OCI-LY7 (cell line): Measurements from ENCODE around the gene ACSF2. TPM values are rescaled to one million over a fixed set of nuclear protein-coding genes. Genes with fewer than 3 reads are reported as not detected.

Source experiments
- BruUV-seq: library from RNA; stranded (reverse); fragments of 400-500 nt; replicated peaks from 2 replicates; lab custom pipeline; 2021; lab: Mats Ljungman, UMichigan
- CTCF ChIA-PET: fragments of 300-600 bp; sonication (Branson Sonifier 250); formaldehyde crosslinking; loops from one replicate; lab custom pipeline; 2022; ENCODE audit warnings: antibody characterized with exemption; ENCODE audit not compliant: unreplicated experiment; lab: Charles Lee
- POLR2A ChIA-PET: fragments of 300-600 bp; sonication (Branson Sonifier 250); formaldehyde crosslinking; loops from one replicate; lab custom pipeline; 2022; ENCODE audit warnings: antibody characterized with exemption; lab: Charles Lee
- DNase-seq: peaks from one replicate; pipeline ENCODE4 v3.0.0-alpha.2; 2015; ENCODE audit warnings: low spot score
- H2AFZ ChIP-seq: fragments of 200-600 bp; sonication (generic), shearing (Covaris generic); 2 replicates; pipeline ENCODE4 v1.6.1; 2014; ENCODE audit warnings: mild to moderate bottlenecking, antibody characterized with exemption, low read length, moderate library complexity
- H3K27ac ChIP-seq: fragments of 200-600 bp; sonication (generic); 2 replicates; pipeline ENCODE4 v1.5.1; 2014; ENCODE audit warnings: mixed run types, low read depth, mild to moderate bottlenecking, moderate library complexity, low read length, inconsistent platforms; ENCODE audit not compliant: poor library complexity, severe bottlenecking
- H3K36me3 ChIP-seq: fragments of 200-600 bp; sonication (generic); 2 replicates; pipeline ENCODE4 v1.6.1; 2014; ENCODE audit warnings: mild to moderate bottlenecking, antibody characterized with exemption, low read length, moderate library complexity, mixed read lengths; ENCODE audit not compliant: insufficient read depth
- H3K4me1 ChIP-seq: fragments of 200-600 bp; sonication (generic); 2 replicates; pipeline ENCODE4 v1.5.1; 2014; ENCODE audit warnings: mild to moderate bottlenecking, low read length; ENCODE audit not compliant: insufficient read depth, poor library complexity, severe bottlenecking
- H3K4me2 ChIP-seq: fragments of 200-600 bp; sonication (generic); 2 replicates; pipeline ENCODE4 v1.6.1; 2014; ENCODE audit warnings: mild to moderate bottlenecking, low read length
- H3K4me3 ChIP-seq: fragments of 200-600 bp; sonication (generic); 2 replicates; pipeline ENCODE4 v1.5.1; 2014; ENCODE audit warnings: mild to moderate bottlenecking, low read depth, low read length; ENCODE audit not compliant: poor library complexity, severe bottlenecking
- H3K79me2 ChIP-seq: fragments of 200-600 bp; sonication (generic); 2 replicates; pipeline ENCODE4 v1.6.1; 2016; ENCODE audit warnings: low read depth, mild to moderate bottlenecking, low read length, moderate library complexity, mixed read lengths; ENCODE audit not compliant: insufficient read depth
- H3K9me2 ChIP-seq: fragments of 200-600 bp; sonication (generic); 2 replicates; pipeline ENCODE4 v1.6.1; 2016; ENCODE audit warnings: mild to moderate bottlenecking, low read length, mixed read lengths; ENCODE audit not compliant: insufficient read depth
- H3K9me3 ChIP-seq: fragments of 200-600 bp; sonication (generic); 2 replicates; pipeline ENCODE4 v1.6.1; 2014; ENCODE audit warnings: mild to moderate bottlenecking, mixed run types, low read length, mixed read lengths
- H4K20me1 ChIP-seq: fragments of 200-600 bp; sonication (generic); 2 replicates; pipeline ENCODE4 v1.6.1; 2014; ENCODE audit warnings: mild to moderate bottlenecking, antibody characterized with exemption, low read length, moderate library complexity, mixed read lengths; ENCODE audit not compliant: insufficient read depth
- CTCF ChIP-seq: fragments of 200-600 bp; sonication (generic); conservative IDR thresholded peaks from 2 replicates; pipeline ENCODE4 v1.5.1; 2014; ENCODE audit warnings: mild to moderate bottlenecking, antibody characterized with exemption, low read length, moderate library complexity, mixed read lengths
- EZH2phosphoT487 ChIP-seq: fragments of 200-600 bp; sonication (generic); IDR thresholded peaks from 2 replicates; pipeline ENCODE4 v1.6.1; 2018; ENCODE audit warnings: low read depth, borderline replicate concordance, mild to moderate bottlenecking, mixed run types, antibody characterized with exemption, low read length, moderate library complexity, mixed read lengths
- intact Hi-C: fragments of 100-400 bp; cut with micrococcal nuclease; formaldehyde crosslinking; loops from one replicate; pipeline ENCODE4 v1.10.0; 2022; ENCODE audit not compliant: unreplicated experiment
- total RNA-seq, 2 experiments: library from RNA; depleted of rRNA in 1 of 2; stranded (reverse); fragments of >200 nt in 1 of 2; shearing (Covaris generic) in 1 of 2; gene quantifications; 2 replicates each; pipeline ENCODE4 v1.2.3, GENCODE V29; 2014 to 2022

Gene ACSF2
- total RNA-seq, 2 experiments from 2014 or later: 38.6 to 42.7 TPM

GRCh38 chr17:50501054-50501453 lies 75.0 kb downstream of the ACSF2 start:
- H3K4me1 ChIP-seq: no peaks in the 10 kb centered on the region
- H3K9me3 ChIP-seq: peaks cover 4% of the 10 kb centered on the region; the same call in 1 of the 2 replicates
- H3K9me2 ChIP-seq: no peaks in the 10 kb centered on the region
- H3K79me2 ChIP-seq: no peaks in the 10 kb centered on the region
- H3K4me2 ChIP-seq: no peak overlapping the region
- no peaks in the 10 kb centered on the region for H3K36me3 ChIP-seq
- TF ChIP-seq EZH2phosphoT487 (no peak), CTCF (peak; percentile 75)
- H2AFZ ChIP-seq: no peak overlapping the region
- no TSS peak for BruUV-seq
- DNase-seq: peak; percentile 37
- H3K4me3 ChIP-seq: no peak overlapping the region
- CTCF ChIA-PET: no interaction called here
- intact Hi-C loops: no loop called here
- H4K20me1 ChIP-seq: no peaks in the 10 kb centered on the region
- no peak overlapping the region for H3K27ac ChIP-seq
- POLR2A ChIA-PET: interaction anchor here (0.7 kb wide), 1 partner anchor 41 kb away, joined by 3 read pairs; no protein-coding TSS in a partner anchor

GRCh38 chr17:50502301-50502990 lies 76.4 kb downstream of the ACSF2 start:
- Histone ChIP-seq H3K9me2 (no peaks in the 10 kb centered on the region), H4K20me1 (no peaks in the 10 kb centered on the region), H2AFZ (no peak overlapping the region), H3K27ac (no peak overlapping the region), H3K9me3 (peaks cover 4% of the 10 kb centered on the region; the same call in 1 of the 2 replicates), H3K79me2 (no peaks in the 10 kb centered on the region), H3K4me1 (peaks cover 2% of the 10 kb centered on the region), H3K36me3 (no peaks in the 10 kb centered on the region), H3K4me3 (no peak overlapping the region), H3K4me2 (no peak overlapping the region)
- TF ChIP-seq CTCF (no peak), EZH2phosphoT487 (no peak)
- ChIA-PET POLR2A (no interaction called here), CTCF (no interaction called here)
- intact Hi-C loops: no loop called here
- no peak for DNase-seq
- no TSS peak for BruUV-seq

- H3K9me3 ChIP-seq: no peaks in the 10 kb centered on the region
- H3K4me3 ChIP-seq: no peak overlapping the region
- no peaks in the 10 kb centered on the region for H4K20me1 ChIP-seq
- no peak overlapping the region for H3K4me2 ChIP-seq
- intact Hi-C loops: no loop called here
- no peaks in the 10 kb centered on the region for H3K9me2 ChIP-seq
- no peak for DNase-seq
- BruUV-seq: no TSS peak
- no peak overlapping the region for H3K27ac ChIP-seq
- POLR2A ChIA-PET: interaction anchor here (1.3 kb wide), 1 partner anchor 12 kb away, joined by 3 read pairs; no protein-coding TSS in a partner anchor
- H3K4me1 ChIP-seq: peaks cover 15% of the 10 kb centered on the region
- no peaks in the 10 kb centered on the region for H3K36me3 ChIP-seq
- TF ChIP-seq EZH2phosphoT487 (no peak), CTCF (no peak)
- no peaks in the 10 kb centered on the region for H3K79me2 ChIP-seq
- CTCF ChIA-PET: no interaction called here
- no peak overlapping the region for H2AFZ ChIP-seq
Observed at GRCh38 chr17:50505591-50506130, 79.6 kb downstream of the ACSF2 start.
